ENCODE measurements around the gene SKP2.
"Not testable (repeated sequence)": the region's sequence is repeated elsewhere in the genome, so short reads cannot be mapped to it uniquely, and the experiment has no call there.

SKP2 gene

DNA sequence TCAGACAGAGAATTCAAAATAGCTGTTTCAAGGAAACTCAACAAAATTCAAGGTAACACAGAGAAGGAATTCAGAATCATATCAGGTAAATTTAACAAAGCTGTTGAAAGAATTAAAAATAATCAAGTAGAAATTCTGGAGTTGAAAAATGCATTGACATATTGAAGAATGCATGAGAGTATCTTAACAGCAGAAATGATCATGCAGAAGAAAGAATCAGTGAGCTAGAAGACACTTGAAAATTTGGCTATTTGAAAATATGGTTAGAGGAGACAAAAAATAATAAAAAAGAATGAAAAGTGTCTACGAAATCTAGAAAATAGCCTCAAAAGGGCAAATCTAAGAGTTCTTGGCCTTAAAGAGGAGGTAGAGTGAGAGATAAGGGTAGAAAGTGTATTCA lies 23.1 kb upstream of the SKP2 start:
- POLR2A ChIA-PET, result no interaction called here
- CTCF ChIA-PET, result no interaction called here

DNA sequence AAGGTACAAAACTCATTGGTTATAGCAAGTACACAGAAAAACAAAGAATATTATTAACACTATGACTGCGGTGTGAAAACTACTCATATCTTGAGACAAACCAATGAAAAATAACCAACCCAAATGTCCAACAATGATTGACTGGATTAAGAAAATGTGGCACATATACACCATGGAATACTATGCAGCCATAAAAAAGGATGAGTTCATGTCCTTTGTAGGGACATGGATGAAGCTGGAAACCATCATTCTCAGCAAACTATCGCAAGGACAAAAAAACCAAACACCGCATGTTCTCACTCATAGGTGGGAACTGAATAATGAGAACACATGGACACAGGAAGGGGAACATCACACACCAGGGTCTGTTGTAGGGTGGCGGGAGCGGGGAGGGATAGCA lies 22.2 kb upstream of the SKP2 start:
- CTCF ChIA-PET, result interaction anchor here (0.6 kb wide), 1 partner anchor 67 kb away, joined by 3 read pairs; no protein-coding TSS in a partner anchor
- DNase-seq (ENCODE audit: extremely low spot score); POLR2A ChIA-PET: not testable (repeated sequence)

More for the DNA sequence above, 23.1 kb upstream of the SKP2 start:
- DNase-seq (ENCODE audit: extremely low spot score), result no peak
- TF ChIP-seq BHLHE40 (IDR thresholded peaks at IDR 0.05; ENCODE audit: borderline replicate concordance), result no peak
- TF ChIP-seq, protein P1, sequence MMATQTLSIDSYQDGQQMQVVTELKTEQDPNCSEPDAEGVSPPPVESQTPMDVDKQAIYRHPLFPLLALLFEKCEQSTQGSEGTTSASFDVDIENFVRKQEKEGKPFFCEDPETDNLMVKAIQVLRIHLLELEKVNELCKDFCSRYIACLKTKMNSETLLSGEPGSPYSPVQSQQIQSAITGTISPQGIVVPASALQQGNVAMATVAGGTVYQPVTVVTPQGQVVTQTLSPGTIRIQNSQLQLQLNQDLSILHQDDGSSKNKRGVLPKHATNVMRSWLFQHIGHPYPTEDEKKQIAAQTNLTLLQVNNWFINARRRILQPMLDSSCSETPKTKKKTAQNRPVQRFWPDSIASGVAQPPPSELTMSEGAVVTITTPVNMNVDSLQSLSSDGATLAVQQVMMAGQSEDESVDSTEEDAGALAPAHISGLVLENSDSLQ (IDR thresholded peaks at IDR 0.05), result no peak
- TF ChIP-seq LEF1 (IDR thresholded peaks at IDR 0.05; ENCODE audit: borderline replicate concordance), result no peak
- no peak for TF ChIP-seq TARDBP (IDR thresholded peaks at IDR 0.05)
- no peak for TF ChIP-seq ELF4 (IDR thresholded peaks at IDR 0.05)
- no peak for TF ChIP-seq ZNF384 (IDR thresholded peaks at IDR 0.05)
- no peak for TF ChIP-seq HDGF (IDR thresholded peaks at IDR 0.05; ENCODE audit: borderline replicate concordance)
- no peak for TF ChIP-seq FOXA1 (IDR thresholded peaks at IDR 0.05)
- TF ChIP-seq FOXM1 (IDR thresholded peaks at IDR 0.05; ENCODE audit: borderline replicate concordance), result no peak
- no peak for TF ChIP-seq L3MBTL2 (conservative IDR thresholded peaks at IDR 0.05)
- TF ChIP-seq SUZ12 (IDR thresholded peaks at IDR 0.05), result no peak
- TF ChIP-seq ARNT (IDR thresholded peaks at IDR 0.05), result no peak
- no peak for TF ChIP-seq SP1 (IDR thresholded peaks at IDR 0.05)
- no peak for TF ChIP-seq NFRKB (IDR thresholded peaks at IDR 0.05)
- TF ChIP-seq CTBP1 (IDR thresholded peaks at IDR 0.05; ENCODE audit: borderline replicate concordance), result no peak
- TF ChIP-seq FOXK2 (IDR thresholded peaks at IDR 0.05), result no peak

DNA sequence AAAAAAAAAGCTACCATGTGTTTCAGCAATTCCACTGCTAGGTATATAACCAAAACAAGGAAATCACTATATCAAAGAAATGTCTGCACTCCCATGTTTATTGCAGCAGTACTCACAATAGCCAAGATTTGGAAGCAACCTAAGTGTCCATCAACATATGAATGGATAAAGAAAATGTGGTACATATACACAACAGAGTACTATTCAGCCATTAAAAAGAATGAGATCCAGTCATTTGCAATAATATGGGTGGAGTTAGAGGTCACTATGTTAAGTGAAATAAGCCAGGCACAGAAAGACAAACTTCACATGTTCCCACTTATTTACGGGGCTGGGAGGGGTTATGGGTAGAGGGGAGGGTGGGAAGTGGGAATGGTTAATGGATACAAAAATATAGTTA lies 18.9 kb upstream of the SKP2 start:
- POLR2A ChIA-PET; CTCF ChIA-PET; DNase-seq (ENCODE audit: extremely low spot score): not testable (repeated sequence)

DNA sequence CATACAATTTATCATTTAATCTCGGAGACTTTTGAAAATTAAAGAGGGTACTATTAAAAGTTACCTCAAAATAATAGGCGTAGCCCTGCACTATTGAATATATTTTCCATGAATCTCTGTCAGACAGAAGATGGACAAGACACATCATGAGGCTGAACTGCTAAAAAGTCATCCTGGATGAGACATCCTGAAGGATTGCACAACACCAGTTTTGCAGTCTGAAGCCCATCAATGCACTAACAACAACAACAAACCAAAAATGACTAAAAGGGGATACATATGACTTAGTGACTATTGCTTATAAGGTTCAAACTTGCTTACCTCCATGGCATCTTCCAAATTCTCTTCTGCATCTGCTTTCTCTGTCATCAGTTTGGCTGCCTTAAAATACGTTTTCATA lies 15.9 kb upstream of the SKP2 start:
- DNase-seq (ENCODE audit: extremely low spot score), result no peak
- ChIA-PET POLR2A (no interaction called here), CTCF (no interaction called here)
- TF ChIP-seq CTBP1 (IDR thresholded peaks at IDR 0.05; ENCODE audit: borderline replicate concordance) (no peak), BHLHE40 (IDR thresholded peaks at IDR 0.05; ENCODE audit: borderline replicate concordance) (no peak), ZNF384 (IDR thresholded peaks at IDR 0.05) (no peak), L3MBTL2 (conservative IDR thresholded peaks at IDR 0.05) (no peak), SUZ12 (IDR thresholded peaks at IDR 0.05) (no peak), LEF1 (IDR thresholded peaks at IDR 0.05; ENCODE audit: borderline replicate concordance) (no peak), FOXA1 (IDR thresholded peaks at IDR 0.05) (no peak), ELF4 (IDR thresholded peaks at IDR 0.05) (no peak), NFRKB (IDR thresholded peaks at IDR 0.05) (no peak), SP1 (IDR thresholded peaks at IDR 0.05) (no peak), FOXM1 (IDR thresholded peaks at IDR 0.05; ENCODE audit: borderline replicate concordance) (no peak), ARNT (IDR thresholded peaks at IDR 0.05) (no peak), TARDBP (IDR thresholded peaks at IDR 0.05) (no peak)
- TF ChIP-seq, protein P1 (IDR thresholded peaks at IDR 0.05), result no peak

DNA sequence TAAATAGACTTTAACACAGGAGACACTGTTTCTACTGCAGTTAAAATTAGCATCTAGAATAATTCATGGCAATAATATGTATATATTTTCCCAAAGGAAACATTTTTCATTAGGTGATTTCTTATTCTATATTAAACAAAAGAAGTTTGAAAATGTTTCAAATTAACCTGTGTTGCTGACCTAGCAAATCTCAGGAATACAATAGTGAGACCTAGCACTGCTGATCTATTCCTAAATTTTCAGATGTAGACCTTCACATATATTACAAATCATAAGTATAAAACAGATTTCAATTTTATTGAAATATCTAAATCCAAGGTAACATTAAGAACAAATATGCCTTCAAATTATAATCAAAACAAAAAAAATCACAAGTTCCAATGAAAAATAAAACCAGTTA lies 15.3 kb upstream of the SKP2 start:
- no peak for TF ChIP-seq FOXA1 (IDR thresholded peaks at IDR 0.05)
- TF ChIP-seq SUZ12 (IDR thresholded peaks at IDR 0.05), result no peak
- TF ChIP-seq SP1 (IDR thresholded peaks at IDR 0.05), result no peak
- no peak for TF ChIP-seq TARDBP (IDR thresholded peaks at IDR 0.05)
- no peak for TF ChIP-seq ARNT (IDR thresholded peaks at IDR 0.05)
- no peak for TF ChIP-seq FOXK2 (IDR thresholded peaks at IDR 0.05)
- no peak for TF ChIP-seq ZNF384 (IDR thresholded peaks at IDR 0.05)
- no peak for TF ChIP-seq HDGF (IDR thresholded peaks at IDR 0.05; ENCODE audit: borderline replicate concordance)
- no peak for TF ChIP-seq BHLHE40 (IDR thresholded peaks at IDR 0.05; ENCODE audit: borderline replicate concordance)
- TF ChIP-seq LEF1 (IDR thresholded peaks at IDR 0.05; ENCODE audit: borderline replicate concordance), result no peak
- TF ChIP-seq NFRKB (IDR thresholded peaks at IDR 0.05), result no peak
- TF ChIP-seq FOXM1 (IDR thresholded peaks at IDR 0.05; ENCODE audit: borderline replicate concordance), result no peak
- no peak for TF ChIP-seq L3MBTL2 (conservative IDR thresholded peaks at IDR 0.05)
- no peak for TF ChIP-seq CTBP1 (IDR thresholded peaks at IDR 0.05; ENCODE audit: borderline replicate concordance)
- TF ChIP-seq, protein P1 (IDR thresholded peaks at IDR 0.05), result no peak
- no peak for TF ChIP-seq ELF4 (IDR thresholded peaks at IDR 0.05)
- ChIA-PET POLR2A (no interaction called here), CTCF (no interaction called here)
- DNase-seq (ENCODE audit: extremely low spot score), result no peak

DNA sequence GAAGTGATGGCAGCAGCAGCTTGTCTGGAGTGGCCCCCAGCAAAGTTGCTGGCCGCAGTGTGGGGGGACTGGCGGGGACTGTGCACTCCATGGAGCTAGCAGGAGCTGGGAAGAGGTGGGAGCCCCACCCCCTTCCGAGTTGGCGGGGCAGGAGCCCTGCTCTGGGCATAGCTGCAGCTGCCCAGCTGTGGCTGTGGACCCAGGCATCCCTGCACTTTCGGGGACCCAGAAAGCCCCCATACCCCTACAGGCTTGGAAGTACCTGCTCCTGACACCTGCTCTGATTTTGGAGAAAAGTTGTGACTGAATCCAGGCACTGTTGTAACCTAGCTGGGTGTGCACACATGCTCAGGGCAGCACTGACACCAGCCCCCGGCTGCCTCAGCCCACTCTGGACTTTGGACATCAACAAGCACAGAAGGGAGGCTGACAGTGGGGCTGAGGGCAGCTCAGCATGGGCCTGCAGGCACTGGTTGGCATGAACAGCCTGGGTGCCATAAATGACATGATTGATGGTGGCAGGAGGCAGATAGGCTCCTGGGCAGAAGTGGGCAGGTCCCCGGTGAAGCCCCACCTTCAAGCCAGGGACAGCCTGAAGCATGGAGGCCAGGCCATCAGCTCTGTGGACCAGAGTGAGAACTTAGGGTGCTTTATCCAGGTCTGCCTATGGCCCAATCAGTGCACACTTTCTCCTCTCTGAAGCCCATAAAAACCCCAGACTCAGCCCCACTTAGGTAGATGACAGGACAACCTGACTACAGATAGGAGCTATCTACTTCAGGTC lies 12.8 kb upstream of the SKP2 start:
- TF ChIP-seq CTBP1 (IDR thresholded peaks at IDR 0.05; ENCODE audit: borderline replicate concordance) (no peak), BHLHE40 (IDR thresholded peaks at IDR 0.05; ENCODE audit: borderline replicate concordance) (no peak), NFRKB (IDR thresholded peaks at IDR 0.05) (no peak), LEF1 (IDR thresholded peaks at IDR 0.05; ENCODE audit: borderline replicate concordance) (no peak), TARDBP (IDR thresholded peaks at IDR 0.05) (no peak), HDGF (IDR thresholded peaks at IDR 0.05; ENCODE audit: borderline replicate concordance) (no peak)
- TF ChIP-seq, protein P1 (IDR thresholded peaks at IDR 0.05), result no peak
- POLR2A ChIA-PET, result interaction anchor here (3.5 kb wide), 1 partner anchor 13 kb away, joined by 18 read pairs; the partner anchor contains the start of genes LMBRD2 and SKP2
- DNase-seq (ENCODE audit: extremely low spot score), result no peak
- CTCF ChIA-PET, result no interaction called here

All from HEK293T (cell line).